Fibroblast of skin of right quadriceps (primary cell): ENCODE data around the gene WDR27.
A peak's percentile ranks its signal among the peaks of the same experiment; 100 is the strongest.

Experiments
- DNase-seq: peaks from one replicate; pipeline ENCODE4 v3.0.0-alpha.2; 2013

WDR27 gene

DNA sequence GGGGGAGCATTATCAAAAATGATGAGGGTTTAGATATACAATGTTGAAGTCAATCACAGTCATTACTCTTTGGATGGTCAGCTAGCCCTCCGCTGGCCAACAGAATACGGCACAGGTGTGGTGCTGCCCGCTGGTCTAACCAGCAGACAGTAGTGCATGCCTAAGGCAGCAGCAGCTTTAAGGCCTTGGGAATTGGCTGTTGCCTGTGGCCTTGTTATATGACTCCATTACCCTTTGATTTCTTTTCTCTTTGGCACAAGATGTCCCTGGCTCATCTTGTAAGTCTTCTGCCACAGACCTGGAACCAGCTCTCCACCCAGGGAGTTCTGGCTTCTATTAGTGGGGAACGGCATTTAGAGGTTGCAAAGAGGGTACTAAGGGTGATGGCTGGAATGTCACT is 110.2 kb downstream of the WDR27 start:
- DNase-seq, result no peak

DNA sequence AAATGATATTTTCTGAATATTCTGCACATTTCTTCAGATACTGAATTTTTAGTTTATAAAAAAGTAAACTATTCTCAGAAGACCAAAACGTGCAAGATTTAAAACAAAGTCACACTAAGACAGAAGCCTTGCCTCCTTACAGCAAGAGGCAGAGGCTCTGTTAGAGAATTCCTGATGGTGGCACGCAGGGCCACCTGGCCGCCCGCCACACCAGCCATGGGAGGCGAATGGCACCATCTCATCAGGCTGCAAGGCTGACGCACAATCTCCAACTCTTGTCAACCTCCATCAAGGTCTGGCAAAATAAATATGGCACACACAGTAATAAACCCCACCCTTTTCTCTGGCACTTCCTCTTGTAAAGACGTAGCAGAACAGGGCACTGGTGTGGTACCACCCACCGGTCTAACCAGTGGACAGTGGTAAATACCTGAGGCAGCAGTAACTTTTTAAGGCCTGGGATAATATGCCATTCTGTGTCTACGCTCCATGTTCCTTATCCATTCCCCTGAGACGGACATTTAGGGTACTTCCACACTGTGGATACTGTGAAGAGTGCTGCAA is 111.4 kb downstream of the WDR27 start:
- no peak for DNase-seq

DNA sequence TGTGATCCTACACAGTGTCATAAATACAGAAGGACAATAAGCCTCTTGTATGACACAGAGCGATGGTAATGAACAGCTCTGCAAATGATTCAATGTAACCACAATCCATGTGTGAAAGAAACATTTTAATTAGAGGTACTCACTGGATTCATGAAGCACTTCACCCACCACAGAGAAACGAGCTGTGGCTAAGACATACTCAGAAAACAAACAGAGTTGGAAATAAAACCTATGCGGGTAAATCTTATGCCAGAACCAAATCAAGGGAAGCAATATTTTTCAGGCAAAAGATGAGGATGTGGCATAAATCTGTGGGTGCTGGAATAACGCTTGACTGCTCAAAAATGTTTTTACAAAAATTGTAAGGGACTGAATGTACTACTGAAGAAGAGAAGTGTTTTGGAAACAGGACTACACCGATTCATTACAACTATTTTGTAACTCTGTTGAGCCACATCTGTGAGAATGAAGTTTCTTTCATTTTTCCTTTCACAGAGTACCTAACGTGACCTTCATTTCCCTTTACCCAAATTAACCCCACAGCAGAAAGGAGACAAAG is 112.1 kb downstream of the WDR27 start:
- DNase-seq, result peak; percentile 87

DNA sequence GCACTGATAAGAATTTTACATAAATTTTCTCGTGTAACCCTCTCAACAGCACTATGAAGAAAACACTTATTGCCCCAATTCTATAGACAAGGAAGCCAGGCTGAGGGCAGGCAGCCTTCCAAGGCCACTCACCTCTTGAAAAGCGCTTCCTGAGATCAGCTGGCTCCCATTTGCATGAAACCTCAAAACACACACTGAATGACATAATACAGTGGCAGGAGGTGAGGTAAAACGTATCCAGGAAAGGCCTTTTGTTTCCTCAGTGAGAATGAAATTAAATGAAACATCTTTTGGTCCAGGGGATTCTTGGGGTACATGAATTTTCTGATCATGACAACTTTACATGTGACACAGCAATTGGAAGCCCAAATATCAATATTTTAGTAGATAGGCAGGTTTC is 112.5 kb downstream of the WDR27 start:
- peak; percentile 55 for DNase-seq

DNA sequence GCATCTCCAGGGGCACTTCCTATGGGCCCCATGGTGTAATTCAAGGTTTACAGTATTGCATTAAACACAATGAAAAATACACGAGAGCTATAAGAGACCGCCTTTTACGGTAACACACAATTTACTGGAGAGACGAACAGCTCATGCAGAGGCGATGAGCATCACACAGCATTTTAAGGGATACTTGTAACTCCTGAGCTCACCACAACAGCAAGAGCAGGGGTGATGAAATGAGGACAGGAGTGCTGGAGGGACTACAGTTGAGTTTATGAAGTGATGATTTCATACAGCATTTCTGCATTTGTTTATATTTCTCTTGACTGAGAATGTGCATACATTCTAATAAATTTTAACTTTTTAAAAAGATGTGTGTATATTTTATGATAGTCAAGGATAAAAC is 113.9 kb downstream of the WDR27 start:
- DNase-seq, result peak; percentile 78

DNA sequence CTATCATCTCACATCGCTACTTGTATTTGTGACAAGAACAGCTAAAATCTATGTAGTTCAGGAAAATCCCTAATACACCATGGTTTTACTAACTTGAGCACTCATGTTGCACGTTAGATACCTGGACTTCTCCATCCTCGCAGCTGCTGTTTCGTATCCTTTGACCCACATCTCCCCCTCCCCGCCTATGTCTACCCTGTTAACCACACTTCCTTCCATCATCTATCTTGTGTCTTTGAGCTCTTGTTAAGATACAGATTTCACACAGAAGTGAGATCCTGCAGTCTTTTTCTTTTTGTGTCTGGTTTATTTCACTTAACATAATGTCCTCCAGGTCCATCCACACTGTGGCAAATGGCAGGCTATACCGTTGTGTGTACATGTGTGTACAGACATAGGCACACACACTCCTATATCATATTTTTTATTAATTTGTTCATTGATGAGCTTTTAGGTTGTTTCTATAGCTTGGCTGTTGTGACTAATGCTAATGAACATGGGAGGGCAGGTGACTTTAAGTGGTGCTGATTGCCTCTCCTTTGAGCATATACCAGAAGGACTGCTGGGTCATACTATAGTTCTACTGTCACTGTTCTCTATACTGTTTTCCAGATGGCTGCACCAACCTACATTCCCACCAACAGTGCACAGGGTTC is 117.8 kb downstream of the WDR27 start:
- DNase-seq, result no peak

DNA sequence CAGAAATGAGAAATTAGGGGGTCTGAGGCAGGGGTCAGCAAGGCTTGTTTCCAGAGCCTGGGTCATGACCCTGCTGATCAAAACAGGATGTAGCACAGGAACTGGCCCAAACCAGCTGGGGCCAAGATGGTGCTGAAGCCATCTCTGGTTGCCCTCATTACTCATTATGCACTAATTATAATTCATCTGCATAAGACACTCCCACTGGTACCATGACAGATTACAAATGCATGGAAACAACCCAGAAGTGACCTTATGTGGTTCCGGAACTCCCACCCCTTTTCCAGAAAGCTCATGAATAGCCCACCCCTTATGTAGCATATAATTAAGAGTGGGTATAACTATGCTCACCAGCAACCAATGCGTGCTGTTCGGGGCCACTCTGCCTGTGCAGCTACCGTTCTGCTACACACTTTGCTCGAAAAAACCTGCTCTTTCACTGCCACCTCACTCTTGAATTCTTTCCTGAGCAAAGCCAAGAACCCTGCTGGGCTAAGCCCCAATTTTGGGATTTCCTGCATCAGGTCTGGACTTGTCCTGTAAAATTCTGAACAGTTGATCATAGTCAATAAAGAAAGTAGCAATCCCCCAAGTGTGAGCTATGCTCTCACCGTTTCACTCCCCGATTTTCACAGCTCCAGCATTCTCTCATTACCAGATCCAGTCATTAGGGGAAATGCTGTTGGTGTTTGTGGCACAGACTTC is 122.3 kb downstream of the WDR27 start:
- no peak for DNase-seq

DNA sequence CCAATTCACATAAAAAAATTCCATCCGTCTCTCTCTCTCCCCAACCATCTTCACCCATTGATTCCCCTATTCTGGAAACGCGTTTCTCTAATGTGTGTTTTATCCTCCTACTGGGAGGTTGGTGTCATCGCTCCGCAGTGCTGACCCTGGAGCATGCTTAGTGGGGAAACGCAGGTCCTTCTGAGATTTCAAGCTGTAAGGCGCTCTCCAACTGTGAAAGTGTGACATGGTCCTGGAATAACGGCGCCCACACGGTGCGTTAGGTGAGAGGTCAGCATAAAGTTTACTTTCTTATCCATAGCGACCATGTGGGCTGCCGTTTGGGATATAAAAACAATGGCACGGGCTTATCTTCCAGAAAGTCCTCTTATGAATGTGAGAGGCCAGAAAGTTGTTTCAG is 123.9 kb downstream of the WDR27 start:
- no peak for DNase-seq

DNA sequence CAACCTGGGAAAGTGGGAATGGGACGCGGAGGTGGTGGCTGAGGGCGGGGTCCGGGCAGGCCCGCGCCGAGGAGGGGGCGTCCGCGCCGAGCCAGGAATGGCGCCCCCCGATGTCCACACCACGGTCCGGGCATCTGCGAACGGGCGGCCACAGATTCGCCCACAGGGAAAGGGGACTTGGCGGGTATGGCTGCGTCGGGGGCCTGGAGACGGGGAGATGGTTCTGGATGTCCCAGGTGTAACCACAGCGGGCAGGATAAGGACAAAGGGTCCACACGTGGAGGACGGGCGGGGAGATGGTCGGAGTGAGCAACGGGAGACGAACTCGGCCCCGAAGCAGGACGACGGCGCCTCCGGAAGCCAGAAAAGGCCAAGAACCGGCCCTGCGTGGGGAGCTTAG is 124.6 kb downstream of the WDR27 start:
- DNase-seq, result no peak

DNA sequence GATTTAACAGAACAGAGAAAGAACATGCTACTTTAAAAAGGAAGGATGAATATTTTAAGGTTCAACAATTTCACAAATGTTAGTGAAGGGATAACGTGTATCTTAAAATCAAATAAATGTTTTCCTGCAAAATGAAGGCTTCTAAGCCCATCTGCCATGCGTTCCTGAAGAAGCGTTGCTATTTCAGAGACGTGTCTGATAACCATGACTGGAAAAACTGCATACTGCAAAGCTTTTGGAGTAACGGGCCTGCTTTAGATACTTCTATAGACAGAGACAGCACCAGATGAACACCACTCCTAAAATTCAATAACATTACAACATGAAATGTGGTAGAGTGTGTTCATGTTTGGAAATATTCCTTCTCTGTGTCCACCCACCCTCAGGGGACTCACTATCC is 126.0 kb downstream of the WDR27 start:
- DNase-seq, result no peak

DNA sequence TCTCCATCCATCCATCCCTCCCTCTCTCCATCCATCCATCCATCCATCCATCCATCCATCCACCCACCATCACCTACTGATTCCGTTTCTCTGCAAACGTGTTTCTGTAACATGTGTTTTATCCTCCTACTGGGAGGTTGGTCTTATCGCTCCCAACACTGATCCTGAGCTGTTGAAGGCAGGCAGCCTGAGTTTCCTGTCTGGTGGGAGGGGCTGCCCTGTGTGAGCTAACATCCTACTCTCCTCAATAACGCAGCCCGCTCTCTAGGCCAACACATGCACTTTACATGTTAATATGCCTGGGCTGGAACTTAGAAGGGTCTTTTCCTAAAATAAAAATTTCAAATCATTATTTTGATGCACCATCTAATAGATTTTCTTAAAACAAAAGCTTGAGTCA is 126.5 kb downstream of the WDR27 start:
- no peak for DNase-seq

DNA sequence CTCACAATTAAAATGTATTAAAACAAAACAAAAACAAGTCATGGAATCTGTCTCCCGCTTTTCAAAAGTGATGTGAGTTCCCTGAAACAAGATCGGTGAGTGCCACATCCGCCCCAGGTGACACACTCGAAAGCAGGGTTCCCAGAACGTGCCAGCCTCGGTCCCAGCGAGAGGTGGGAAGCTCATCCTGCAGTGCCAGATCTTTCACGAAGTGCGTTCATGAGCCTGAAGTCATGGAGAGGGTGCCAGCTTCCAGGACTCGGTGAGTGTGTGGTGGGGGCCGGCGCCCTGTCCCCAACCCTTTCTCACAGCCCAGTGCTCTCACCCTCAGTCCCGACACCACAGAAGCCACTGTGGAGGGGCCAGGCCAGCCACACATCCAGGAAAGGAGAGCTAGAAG is 127.4 kb downstream of the WDR27 start:
- DNase-seq, result no peak

DNA sequence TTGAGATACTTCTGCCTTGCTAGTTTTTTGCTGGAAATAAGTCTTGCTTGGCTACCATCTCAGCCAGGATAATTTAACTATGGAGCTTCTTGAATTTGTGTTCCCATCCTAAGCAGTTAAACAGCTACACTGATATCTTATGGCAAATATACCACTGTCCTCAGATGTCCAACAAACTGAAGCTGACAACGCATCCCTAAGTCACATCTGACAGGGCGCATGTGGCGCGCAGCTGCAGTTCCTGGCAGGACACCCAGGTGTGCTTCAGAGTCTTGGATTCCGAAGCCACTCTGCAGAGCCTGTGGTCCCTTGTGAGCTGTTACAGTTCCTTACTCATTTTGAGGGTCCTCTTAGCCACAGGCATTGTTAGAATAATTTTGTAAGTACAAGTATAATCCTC is 127.9 kb downstream of the WDR27 start:
- DNase-seq, result peak; percentile 19

DNA sequence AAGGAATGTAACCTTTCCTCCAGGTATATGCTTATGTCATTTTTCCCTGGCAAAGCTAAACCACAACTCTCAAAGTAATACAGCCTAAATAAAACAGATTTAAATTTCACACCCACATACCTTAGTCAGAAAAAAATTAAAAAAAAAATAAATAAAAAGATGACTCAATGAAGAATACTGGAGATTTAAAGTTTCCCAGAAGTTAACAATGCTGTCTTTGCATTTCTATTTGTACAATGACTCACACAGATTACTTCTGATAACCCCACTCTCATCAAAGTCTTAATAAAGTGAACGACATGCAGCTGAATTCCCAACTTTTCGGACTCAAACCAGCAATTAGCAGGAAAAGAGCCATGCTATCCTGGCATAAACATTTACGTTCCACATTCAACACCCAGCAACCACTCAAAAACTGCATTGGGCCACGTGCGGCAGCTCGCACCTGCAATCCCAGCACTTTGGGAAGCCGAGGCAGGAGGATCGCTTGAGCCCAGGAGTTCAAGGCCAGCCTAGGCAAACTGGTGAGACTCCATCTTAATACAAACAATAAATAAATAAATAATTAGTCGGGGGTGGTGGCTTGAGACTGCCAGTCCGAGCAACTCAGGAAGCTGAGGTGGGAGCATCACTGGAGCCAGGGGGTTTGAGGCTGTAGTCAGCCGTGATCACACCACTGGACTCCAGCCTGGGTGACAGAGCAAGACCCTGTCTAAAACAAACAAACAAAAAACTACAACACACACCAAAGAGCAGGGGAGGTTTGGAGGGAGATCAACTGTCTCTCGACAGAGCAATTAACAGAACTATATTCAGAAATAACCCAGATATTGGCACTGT is 130.5 kb downstream of the WDR27 start:
- peak; percentile 79 for DNase-seq

DNA sequence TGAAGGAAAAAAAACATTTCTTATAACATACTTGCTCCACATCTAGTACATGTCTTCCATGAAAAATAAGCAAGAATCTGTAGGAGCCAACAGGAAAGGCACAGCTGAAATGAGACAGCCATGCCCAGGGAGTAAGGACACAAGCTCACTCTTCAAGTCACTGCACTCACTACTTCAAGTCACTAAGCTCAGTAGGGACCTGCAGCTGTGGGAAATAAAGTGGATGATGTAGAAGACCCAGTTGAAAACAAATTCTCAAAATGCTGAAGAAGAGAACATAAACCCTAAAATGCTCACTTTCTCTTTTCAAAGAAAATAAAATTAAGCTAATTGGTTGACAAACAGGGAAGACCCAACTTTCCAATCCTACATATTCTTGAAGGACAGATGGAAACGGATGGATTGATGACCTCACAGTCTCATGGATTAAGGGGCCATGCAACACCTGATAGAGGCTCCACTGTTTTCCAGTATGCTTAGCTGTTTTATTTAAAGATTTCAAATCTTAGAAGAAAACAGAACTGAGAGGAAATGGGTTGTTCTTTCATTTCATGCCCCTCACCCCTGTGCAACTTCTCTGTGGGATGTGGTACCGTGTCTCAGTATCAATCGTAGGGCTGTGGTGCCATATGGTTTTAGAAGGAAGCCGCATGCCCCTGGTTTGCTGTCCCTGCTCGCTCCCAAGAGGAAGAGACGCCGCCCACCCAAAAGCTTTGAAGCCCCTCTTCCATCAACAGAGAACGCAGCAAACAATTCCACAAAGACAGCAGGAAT is 133.3 kb downstream of the WDR27 start:
- no peak for DNase-seq

DNA sequence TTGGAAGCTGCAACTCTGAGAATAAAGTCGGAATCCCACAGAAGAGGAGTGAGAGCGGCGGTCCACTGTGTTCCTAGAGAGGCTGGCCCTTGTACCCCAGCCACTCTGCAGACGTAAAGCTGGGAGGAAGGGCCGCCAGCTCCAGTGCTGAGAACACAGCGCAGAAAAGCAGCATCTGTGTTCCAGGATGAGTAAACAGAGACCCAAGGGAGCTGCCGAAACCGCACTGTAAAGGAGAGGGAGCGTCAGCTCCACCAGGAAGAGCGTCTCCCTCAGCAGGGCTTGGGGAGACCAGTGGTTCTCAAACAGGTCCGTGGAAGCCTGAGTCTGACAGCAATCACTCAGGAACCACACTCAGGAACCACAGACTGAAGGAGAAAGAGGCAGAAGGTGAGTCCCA is 134.0 kb downstream of the WDR27 start:
- DNase-seq, result peak; percentile 32

DNA sequence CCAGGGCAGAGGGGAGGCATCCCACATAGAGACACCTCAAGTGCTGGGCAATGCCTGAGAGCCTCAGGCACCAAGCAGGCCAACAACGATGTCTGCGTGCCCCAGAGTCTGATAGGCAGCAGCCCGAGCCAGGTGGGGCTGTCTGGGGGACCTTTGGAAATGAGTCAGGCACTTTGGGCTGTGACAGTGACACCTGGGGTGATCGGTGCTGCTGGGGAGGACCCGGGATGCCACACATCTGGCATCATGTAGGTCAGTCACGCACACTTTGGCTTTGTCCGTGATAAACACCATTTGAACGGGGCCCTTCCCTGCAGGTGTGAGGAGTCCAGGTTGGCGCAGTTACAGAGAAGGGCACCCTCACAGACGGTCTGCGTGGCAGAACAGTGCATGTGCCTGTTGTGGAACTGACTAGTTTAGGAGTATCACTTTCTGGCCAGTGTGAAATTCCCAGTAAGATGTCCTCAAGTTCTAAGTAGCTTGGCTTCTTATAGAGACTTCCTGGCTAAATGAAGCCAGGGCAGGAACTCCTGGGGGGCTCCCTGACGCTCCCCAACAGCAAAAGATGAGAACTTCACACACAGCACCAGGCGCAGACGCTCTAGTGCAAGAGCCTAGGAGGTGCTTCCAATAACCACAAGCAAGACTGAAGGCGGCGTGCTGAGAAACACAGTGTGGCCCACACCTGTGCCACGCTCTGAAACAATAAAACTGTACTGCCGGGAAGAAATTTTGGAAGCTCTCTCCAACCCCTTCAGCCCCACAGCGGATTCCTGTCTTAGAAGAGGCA is 134.7 kb downstream of the WDR27 start:
- no peak for DNase-seq

DNA sequence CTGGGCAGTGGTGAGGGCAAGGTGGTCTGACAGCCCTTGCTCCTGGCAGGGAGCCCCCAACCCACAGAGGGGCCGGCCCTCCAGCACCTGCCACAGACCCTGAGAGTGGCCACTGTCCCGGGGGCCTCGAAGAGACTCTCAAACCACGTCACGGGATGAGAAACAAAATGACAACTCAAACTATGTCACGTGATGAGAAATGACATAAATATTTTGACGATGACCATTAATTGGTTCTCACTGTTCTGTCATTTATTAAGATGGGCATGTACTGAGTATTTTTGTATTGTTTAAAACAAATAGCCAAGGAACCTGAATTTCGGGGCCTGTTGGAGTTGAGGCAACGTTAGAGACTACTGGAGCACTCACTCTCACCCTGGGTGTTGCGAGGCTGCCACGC is 135.5 kb downstream of the WDR27 start:
- DNase-seq, result no peak

DNA sequence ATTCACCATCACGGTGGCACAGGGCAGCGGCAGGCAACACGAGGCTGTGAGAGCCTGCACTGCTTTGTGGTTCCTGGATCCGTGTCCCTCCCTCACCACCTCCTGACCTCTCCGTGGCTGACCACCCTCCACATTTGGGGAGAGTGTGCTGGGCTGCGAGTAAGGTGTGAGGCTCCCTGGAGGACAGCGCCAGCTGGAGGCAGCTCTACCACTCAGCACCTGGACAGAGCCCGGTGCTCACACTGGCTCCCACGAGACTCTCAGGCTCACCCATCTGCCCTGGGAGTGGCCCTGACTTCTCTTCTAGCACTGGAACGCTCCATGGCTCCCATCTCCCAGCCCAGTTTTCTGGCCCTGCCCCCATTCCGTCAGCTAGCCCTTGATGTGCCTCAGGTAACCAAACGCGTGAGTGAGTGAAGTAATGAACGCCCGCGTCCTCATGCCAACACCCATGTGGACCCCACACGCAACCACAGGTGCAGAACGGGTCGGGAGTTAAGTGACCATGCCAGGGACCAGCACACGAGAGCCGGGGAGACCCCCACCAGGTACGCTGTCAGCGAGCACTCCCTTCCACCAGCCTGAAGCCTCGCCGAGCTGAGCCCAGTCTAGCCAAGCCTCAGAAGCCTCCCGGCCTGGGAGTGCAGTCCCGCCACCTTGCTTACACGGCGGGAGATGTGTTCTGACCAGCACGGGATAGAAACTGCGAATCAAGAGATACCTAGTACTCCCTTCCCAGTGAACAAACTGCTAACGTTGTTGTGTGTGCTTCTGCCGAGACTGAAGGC is 137.2 kb downstream of the WDR27 start:
- no peak for DNase-seq

DNA sequence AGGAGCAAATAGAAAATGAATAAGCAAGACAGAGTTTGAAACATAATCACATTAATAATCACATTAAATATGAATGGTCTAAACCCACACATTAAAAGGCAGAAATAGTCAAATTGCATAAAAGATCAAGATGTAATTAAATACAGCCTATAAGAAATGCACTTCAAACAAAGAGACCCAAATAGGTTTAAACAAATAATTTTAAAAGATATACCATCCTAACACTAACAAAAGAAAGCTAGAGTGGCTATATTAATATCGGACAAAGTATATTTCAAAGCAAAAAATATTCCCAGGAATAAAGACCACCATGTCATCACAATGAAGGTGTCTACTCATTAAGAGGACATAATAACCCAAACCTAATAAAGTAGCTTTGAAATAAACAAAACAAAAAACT is 140.2 kb downstream of the WDR27 start:
- no peak for DNase-seq

DNA sequence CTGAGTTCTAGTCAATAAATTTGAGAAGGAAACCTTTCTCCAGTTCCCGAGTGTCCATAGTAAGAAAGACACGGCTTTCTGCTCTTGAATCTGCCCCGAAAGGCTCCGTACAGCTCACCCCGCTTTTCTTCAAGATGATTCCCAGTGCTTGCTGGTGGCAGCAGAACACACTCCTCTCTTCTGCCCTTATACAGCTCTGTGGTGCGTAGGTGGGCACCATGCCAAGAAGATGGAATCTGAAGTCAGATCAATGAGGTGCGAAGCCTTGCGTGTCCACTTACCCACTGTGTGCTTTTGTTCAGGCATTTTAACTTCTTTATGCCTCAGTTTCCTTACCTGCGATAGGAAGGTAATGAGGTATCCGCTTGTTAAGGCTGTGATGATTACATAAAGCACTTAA is 142.2 kb downstream of the WDR27 start:
- DNase-seq, result no peak
